Measurements from ENCODE around the gene ASB16.
A peak's percentile ranks its signal among the peaks of the same experiment; 100 is the strongest.
"Not testable (repeated sequence)": the region's sequence is repeated elsewhere in the genome, so short reads cannot be mapped to it uniquely, and the experiment has no call there.

ASB16 gene, protein sequence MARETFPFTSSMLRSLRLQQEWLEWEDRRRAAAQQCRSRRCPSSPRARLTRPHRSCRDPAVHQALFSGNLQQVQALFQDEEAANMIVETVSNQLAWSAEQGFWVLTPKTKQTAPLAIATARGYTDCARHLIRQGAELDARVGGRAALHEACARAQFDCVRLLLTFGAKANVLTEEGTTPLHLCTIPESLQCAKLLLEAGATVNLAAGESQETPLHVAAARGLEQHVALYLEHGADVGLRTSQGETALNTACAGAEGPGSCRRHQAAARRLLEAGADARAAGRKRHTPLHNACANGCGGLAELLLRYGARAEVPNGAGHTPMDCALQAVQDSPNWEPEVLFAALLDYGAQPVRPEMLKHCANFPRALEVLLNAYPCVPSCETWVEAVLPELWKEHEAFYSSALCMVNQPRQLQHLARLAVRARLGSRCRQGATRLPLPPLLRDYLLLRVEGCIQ

DNA sequence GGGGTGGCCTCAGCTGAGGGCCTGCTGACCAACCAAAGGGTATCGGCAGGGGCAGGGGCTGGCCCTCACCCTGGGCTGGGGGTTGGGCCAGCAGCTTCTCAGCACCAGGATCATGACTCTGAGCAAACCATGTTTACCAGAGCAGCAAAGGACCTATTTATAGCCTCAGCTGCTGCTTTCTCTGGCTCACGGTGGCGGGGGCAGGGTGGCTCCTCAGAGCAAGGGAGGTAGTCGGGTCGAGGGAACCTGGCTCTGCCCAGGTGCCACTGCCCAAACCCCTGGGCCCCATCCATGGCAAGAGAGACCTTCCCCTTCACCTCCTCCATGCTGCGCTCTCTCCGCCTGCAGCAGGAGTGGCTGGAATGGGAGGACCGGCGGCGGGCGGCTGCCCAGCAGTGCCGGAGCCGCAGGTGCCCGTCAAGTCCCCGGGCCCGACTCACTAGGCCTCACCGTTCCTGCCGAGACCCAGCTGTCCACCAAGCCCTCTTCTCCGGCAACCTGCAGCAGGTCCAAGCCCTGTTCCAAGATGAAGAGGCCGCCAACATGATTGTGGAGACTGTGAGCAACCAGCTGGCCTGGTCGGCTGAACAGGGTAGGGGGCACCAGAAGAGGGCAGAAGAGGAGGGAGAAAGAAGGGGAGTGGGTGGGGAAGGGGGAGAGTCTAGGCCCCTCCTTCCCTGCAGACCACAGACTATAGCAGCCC is at the start of gene ASB16:
ASB16 (plus strand) TSS at position 206 of the 703 bp plus-strand sequence; CDS start at position 292, 86 bp downstream.
- no peak for DNase-seq

DNA sequence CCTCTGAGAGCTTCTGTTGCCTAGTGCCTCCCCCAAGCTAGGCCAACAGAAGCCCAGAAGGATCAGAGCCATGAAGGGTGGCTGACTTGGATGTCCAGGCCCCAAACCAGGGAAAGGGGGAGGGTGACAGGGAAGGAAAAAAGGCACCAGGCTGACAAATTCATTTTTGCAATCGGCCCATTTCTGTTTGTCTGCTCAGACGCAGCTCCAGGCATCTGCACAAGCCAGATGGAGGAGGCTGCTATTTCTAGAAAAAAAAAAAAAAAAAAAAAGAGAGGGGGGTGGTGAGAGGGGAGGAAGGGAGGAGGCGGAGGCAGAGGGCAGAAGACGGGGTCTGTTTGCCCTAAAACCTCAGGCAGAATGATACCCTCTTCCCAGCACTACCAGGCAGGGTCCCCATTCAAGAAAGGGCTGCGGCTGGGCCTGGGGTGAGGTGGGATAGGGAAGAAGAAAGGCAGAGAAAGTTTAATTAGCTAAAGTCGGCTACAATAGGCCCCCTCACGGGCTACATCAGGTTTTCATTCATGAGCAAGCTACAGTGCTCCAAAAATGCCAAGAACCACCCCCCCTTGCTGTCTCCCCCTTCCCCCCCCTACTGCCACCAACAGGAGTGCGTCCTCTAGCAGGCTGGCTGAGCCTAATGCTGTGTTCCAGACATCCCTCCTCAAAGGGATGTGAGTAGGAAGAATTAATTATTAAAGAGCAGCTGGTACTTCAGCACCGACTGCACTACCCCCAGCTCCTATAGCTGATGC is 49.5 kb upstream of the ASB16 start:
- no peak for DNase-seq

DNA sequence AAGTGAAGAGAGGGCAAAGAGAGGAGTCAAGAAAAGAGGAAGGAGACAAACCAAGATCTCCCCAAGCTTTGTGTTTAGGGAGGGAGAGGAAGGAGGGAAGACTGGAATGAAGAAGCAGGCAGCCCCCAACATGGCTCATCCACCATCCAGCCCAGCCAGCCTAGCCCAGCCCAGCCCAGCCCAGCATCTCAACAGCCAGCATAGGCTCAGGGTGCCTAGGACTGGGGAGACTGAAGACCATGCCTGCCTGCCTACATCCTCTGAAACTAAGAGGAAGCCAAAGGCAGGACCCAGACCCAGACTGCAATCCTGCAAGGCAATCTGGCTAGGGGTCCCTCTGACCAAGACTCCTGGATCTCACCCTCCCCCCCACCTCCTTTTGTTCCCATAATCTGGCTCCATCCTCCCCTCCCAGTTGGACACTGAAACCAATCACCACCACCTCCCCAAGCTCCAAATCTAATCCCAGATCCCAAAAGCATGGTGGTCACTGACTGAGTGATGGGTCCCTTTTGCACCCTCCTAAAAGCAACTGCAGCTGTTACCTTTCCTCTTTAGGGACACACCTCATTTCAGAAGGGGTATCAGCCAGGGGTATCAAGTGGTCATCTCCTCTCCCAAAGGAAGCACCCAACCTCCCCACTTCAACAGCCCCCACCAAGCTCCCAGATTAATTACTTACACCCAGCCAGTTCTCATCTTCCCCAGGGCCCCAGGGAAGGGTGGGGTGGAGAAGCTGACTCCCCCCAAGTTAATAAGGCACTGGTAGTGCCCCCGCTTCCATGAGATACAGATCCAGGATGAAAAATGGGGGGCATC is 48.3 kb upstream of the ASB16 start:
- no peak for DNase-seq

DNA sequence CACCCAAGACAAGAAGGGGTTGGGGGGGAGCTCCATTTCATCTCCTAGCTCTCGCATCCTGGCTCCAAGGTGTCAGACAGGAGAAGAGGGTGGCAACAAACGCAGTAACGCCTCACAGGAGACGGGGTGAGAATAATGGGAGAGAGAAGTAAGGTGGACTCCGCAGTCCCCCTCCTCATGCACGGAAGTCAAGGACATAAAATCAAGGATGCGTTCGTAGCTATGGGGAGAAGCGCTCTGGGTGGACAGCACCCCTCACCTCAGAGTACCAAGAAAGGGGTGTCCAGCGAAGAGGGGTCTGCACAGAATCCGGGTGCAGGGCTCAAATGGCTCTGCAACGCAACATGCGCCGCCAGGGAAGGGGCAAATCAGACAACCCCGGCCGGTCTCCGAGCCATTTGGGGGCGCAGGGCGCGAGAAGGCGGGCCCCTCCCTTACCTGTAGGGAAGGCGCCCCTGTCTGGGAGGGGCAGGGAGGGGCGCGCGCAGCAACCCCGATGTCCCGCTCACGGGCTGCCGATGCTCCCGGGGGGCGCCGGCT is 47.6 kb upstream of the ASB16 start:
- no peak for DNase-seq

DNA sequence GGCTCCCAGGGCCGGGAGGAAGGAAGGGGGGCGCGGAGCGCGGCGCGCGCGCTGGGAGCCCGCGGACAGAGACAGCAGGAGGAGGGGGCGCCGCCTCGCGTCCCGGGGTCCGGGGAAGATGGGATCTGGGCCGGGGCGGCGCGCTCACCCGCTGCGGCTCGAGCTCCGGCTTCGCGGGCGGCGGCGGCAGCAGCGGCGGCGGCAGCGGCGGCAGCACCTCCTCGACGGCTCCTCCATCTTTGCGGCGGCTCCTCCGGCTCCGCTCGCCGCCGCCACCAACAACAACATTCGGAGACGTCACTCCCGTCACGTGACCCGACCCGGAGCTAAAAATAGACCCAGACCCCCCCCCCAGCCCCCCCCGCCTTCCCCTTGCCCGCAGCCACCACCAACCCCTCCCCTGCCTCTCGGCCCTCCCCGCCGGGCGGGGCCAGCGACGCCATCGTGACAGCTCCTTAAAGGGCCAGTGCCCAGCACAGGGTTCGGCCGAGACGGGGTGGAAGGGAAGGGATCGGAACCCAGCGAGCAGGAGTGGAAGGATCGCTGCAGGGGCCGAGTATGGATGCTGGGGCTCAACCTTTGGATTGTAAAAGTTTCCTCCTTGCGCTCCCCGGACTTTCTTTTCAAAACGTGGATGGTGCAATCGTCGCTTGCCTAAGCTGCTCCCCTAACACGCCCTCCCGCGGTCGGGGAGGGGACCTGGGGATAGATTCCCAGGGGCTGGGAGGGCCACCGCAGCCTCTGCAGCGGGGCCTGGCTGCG is 47.0 kb upstream of the ASB16 start, which contains the start of gene HDAC5:
HDAC5 (minus strand) TSS at position 286 of the 762 bp plus-strand sequence. CDS start 6,126 bp downstream, outside the sequence.
- peak; percentile 86 for DNase-seq

DNA sequence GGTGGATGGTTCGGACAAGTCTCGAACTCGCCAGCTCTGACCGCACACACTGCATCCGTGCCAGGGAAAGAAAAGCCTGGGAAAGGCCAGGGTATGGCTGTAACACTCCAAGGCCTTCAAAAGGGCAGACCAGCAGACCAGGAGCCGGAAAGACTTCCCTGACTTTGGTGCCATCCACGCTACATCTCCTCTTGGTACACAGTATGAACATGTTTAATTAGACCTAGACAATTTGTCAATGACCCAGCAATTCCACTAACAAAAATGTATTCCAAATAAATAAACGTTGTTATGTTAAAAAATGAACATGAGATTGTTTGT is 46.4 kb upstream of the ASB16 start:
- no peak for DNase-seq

DNA sequence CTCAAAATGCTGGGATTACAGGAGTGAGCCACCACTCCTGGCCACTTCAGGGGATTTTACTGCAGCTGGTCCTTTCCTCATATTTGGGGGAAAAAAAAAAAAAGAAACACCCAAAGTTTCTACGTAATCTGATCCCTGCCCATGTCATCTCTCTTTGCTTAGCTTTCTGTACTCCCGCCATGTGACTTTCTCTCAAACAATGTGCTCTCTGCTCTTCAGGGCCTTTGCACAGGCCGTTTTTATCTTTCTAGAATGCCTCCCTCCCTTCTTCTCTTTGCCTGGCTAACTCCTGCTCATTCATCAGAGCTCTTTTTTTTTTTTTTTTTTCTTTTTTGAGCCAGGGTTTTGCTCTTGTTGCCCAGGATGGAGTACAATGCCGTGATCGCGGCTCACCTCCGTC is 42.1 kb upstream of the ASB16 start:
- no peak for DNase-seq

DNA sequence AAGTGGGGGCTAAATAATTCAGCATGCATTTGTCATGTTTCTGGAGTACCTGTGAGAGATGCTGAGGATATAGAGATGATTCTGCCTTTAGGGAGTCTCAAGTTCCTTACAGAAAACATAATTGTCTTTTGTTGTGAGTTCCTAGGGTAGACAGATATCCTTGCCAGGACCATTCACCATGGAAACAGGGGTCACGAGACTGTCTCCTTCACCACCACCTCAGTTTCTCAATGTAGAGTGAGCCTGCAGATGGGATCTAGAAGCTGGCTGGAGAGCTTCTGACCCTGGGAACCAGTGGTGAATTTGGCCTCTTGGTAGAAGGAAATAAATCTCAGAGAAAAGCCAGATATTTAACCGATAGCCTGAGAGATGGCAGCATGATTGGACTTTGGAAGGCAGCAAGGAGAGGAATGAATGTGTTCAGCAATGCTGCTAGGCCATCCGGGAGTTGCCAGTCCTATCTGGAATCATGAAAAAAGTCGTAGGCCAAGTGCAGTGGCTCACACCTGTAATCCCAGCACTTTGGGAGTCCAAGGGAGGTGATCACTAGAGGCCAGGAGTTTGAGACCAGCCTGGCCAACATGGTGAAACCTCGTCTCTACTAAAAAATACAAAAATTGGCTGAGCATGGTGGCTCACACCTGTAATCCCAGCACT is 39.7 kb upstream of the ASB16 start:
- no peak for DNase-seq

DNA sequence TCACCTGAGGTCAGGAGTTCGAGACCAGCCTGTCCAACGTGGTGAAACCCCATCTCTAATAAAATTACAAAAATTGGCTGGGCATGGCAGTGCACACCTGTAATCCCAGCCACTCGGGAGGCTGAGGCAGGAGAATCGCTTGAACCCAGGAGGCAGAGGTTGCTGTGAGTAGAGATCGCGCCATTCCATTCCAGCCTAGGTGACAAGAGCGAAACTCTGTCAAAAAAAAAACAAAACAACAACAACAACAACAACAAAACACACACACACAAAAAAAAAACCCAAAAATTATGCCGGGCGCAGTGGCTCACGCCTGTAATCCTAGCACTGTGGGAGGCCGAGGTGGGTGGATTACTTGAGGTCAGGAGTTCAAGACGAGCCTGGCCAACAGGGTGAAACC is 39.1 kb upstream of the ASB16 start:
- not testable (repeated sequence) for DNase-seq

DNA sequence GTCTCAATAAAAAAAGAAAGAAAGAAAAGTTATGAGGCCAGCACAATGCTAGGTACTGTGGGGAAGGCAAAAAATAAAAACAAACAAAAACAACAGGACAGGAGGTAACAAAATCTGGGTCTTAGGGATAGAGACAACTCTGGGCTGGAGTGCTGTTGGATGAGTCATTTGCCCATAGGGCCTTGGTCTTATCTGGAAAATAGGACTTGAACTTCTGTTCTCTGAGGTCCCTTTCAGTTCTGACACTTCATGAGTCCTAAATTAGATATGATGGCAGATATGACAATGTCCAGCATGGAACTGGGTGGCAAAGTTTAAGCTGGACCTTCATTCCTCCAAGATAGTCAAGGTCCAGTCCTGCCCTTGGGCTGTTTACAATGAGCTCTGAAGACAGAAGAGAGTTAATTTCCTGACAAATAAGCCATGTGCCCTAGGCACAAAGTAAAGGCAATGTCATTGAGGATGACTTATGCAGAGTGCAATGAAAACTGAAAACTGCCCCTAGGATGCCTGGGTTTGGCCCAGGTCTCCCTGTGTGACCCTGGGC is 38.2 kb upstream of the ASB16 start:
- DNase-seq: no peak

DNA sequence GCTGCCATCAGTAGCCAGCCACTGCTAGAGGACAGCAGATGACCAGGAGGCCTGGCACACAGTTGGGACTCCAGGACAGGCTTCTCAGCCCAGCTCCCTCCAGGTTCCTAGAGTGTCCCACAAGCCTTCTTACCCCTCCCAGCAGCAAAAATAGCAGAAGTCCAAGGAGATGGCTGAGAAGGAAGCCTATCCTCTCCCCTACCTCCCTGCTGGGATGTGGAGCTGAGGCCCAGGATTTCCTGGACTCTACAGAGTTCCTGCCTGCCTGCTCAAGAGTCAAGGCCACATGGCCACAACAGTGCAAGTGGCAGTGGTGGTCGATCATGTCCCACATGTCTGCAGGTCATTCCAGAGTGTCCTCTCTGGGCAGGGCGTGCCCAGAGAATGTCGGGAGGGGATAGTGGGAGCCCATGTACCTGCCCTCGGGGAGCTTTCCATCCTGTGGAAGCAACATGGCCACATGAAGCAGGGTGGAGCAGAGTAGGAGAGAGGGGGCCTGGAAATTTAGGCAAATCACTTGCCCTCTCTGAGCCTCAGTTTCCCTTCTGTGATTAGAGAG is 36.5 kb upstream of the ASB16 start:
- no peak for DNase-seq

DNA sequence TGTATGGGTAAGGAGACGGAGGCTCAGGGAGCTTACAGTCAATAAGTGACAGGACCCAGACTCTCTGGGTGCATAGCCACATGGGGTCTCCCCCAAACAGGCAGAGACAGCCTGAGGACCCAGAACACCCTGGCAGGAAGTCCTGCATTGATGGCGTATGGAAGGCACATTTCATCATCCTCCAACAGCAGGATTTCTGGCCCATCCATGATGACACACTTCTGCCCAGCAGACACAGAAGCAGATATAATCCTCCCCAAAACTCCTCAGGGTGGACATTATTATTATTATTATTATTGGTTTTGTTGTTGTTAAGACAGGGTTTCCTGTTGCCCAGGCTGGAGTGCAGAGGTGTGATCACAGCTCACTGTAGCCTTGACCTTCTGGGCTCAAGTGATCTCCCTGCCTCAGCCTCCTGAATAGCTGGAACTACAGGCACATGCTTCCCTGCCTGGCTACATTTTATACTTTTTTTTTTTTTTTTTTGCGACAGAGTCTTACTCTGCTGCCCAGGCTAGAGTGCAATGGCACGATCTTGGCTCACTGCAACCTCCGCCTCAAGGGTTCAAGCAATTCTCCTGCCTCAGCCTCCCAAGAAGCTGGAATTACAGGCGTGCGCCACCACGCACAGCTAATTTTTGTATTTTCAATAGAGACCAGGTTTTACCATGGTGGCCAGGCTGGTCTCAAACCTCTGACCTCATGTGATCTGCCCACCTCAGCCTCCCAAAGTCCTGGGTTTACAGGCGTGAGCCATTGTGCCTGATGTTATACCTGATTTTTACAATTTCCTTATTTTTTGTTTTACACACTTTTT is 35.5 kb upstream of the ASB16 start:
- DNase-seq: no peak

DNA sequence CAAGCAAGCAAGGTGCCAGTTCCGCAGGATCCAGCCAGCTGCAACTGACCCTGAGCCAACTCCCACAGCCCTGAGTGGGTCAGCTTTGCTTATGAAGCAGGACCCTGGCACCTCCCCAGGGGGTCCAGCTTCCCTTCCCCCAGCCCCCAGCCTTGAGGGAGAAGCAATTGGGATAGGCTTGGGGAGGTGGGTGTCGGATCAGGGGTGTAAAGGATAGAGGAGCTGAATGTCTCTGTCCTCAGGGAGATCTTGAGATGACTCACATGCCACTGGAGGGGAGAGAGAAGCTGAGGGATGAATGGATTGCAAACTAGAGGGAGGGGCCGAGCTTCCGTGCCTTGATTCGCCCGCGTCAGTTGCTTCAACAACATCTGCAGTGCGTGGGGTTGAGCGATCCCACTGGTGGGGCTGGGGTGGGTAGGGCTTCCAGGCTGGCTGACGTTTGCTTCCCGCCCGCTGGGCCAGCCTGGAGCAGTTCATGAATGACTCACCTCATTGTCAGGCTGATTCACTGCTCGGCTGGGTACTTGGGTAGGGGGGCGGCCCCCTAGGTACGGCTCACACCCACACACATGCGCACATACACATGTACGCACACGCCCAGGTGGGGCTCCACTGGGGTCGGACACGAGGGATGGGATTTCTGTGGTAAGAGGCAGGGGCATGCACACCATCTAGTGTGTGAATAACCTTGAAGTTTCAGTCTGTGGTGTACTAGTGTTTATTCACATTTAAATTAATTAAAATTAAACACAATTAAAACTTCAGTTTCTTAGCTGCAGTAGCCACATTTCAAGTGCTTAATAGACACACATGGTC is 32.4 kb upstream of the ASB16 start:
- peak; percentile 95 for DNase-seq

DNA sequence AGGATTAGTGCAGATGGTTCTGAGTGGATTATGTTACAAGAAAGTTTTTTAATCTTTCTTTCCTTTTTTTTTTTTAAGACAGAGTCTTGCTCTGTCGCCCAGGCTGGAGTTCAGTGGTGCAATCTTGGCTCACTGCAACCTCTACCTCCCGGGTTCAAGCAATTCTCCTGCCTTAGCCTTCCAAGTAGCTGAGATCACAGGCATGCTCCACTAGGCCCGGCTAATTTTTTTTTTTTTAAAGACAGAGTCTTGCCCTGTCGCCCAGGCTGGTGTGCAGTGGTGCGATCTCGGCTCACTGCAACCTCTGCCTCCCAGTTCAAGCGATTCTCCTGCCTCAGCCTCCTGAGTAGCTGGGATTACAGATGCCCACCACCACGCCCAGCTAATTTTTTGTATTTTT is 26.6 kb upstream of the ASB16 start:
- DNase-seq: not testable (repeated sequence)

DNA sequence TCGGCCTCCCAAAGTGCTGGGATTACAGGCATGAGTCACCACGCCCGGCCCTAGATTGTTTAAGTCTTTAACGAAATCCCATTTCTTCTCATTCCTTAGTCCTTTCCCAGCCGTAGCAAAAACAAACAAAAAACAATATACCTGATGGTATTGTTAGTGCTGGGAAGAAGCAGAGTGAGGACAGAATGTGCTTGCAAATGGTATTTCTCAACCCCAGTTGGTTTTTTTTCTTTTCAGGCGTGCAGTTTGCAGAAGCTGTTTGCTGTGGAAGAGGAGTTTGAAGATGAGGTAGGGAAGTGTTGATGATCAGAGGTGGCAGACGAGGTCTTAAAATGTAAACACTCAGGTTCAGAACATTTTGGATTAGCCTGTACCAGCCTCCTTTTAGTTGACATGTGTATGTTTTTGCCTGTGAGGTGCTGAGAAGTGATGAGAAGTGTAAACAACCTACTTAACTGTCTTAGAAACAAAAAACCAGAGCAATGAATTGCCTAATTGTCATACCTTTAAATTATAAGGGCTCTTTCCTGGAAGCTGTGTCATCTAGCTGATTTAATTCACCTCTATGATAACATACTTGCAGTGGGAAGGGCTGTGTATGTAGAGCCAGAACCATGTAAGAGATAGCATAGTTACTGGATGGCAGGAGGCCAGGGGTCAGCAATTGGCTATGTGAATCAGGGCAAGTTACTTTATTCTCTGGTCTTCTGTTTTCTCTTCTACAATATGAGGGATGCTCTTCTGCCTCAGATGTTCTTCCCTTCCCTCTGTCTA is 25.4 kb upstream of the ASB16 start:
- DNase-seq: no peak

DNA sequence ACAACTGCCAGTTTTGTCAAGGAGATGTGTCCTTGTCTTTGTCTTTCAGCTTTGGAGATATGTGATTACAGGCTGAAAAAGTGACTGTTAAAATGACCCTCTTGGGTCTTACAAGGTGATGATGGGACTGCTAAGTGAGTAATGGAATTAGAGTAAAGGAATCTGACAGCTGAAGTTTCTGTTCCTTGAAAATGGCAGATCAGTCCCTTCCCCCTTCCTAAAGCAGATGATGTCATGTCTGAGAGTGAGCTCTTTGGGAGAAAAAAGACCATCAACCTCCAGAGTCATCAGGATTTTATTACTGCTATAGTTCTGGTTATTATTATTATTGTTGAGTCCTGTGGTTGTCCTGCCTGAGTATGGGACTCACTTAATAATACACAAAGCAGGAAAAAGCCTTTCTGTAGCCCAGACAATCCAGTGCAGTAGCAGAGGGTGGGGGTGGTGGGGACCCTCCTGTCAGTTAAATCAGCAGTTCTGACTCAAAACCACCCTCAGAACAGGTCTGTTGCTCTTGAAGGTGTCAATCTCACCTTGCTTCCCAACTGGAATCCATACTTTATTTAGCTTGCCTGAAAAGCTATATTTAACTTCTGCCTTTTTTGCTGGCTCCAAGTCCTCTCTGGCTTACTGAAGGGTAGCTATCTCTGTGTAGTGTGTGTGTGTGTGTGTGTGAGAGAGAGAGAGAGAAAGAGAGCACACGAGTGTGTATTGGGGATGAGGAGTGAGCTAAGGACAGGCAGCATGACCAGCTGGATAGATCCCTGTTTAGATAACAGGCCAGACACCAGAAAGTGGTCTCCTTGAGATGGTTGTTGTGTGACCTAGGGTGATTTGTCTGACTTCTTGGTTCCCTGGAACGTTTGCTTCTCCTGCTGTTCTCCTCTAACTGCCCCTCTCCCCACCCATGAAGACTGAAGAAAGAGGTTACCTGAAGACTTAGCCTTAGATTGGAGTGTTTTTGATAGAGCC is 23.8 kb upstream of the ASB16 start:
- DNase-seq: no peak
